Urothelium cell line (cell line): ENCODE measurements around the gene MMP26.

Experiments used
- DNase-seq: peaks from one replicate; pipeline ENCODE4 v3.0.0; 2011; ENCODE audit warnings: low spot score, mixed read lengths
- FAIRE-seq: peaks from 2 replicates; lab custom pipeline; 2011; peaks lifted over from hg19 to GRCh38; lab: Jason Lieb, UNC

Gene MMP26

GRCh38 chr11:4704054-4704789 is at the start of gene MMP26:
Gene MMP26, plus strand, starts transcription at chr11:4704784.
- DNase-seq (no peak), FAIRE-seq (no peak)

GRCh38 chr11:4658629-4659445 is 45.7 kb upstream of the MMP26 start:
- DNase-seq = no peak
- no peak for FAIRE-seq

GRCh38 chr11:4662876-4663275 is 41.7 kb upstream of the MMP26 start:
- FAIRE-seq (no peak), DNase-seq (no peak)

- no peak for DNase-seq
- FAIRE-seq = no peak
Measured at GRCh38 chr11:4664183-4664582, 40.4 kb upstream of the MMP26 start.

DNA sequence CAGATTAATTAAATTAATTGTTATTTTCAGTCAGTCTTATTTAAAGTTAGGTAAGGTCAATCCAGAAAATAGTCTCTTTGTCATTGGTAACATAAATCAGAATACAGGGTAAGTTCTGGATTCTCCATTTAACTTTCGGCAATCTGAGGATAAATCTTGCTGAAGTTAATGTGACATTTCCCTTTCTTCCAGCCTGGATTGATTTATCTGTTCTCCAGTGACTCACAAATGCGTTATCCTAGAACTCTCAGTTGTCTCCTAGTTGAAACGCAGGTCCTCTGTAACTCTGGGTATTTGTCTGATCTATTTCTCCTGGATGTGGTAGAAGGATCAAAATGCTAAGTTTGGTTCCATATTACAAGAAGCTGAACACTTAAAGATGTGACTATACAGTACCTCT is 39.8 kb upstream of the MMP26 start:
- no peak for FAIRE-seq
- DNase-seq = no peak

DNA sequence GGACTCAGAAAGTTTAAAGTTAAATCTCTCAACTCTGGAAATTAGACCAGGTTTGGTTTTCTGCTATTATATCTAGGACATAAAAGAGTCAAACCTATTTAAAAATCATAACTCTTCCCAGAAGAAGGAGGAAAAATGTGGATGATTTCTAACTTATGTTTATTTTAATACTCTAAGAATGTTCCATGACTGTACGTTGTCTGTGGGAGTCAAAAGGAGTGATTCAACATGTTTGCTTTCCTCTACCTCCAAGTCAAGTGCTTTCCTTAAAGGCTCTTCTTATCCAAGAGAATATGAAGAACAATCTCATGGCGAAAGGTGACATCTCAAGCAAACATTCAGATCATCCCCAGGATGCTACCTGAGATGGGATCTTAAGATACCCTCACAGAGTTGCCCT is 39.2 kb upstream of the MMP26 start:
- FAIRE-seq (no peak), DNase-seq (no peak)

DNA sequence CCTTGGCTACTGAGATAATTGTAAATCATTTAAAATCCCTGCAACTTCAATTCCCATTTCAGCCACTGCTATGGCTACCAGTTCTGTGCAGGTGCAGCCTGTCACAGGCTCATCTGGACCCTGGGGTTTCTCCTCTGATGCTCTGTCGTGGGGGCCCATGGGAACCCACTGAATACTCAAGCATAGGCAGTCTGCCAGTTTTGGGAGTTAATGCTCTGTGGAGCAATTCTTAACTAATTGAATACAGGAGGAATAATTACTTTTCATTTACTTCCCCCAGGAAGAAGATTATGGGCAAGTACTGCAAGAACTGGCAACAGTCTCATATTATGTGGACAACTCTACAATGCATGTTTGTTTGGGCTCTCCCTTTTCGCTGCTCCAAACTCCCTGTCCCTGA is 32.8 kb upstream of the MMP26 start:
- FAIRE-seq (no peak), DNase-seq (no peak)

DNA sequence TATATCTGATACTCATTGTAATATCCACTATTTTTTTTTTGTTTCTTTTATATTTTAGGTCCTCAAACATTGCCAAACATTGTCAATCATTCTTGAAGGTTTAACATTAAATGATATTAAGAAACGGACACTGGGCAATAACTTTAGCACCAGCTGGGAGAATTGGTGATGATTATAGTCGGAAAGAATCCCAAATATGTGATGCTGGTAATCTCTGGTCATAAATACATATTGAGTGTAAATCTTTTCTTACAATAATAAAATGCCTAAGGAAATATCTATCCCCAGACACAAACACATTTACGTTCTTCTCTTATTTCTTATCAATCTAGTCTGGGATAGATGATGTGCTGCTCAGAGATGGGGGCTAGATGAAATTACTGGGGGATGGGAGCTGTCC is 32.1 kb upstream of the MMP26 start:
- DNase-seq (peak; percentile 30), FAIRE-seq (no peak)

DNA sequence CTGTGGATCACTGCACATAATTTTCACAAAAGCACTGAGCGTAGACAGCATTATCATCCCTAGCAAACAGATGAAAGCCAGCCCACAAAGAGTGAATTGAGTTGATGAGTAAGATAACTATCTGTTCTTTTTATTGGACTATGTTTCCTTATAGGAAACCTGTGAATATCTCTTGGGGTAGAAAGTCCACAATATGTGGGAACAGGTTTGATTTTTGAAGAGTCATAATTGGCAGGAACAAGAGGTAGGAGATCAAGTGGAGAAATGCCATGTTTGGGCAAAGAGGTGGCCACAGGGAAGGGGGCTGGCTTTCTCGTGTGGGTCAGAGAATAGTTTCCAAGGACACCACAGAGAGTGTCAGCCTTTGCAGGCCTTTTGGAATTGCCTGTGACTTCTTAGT is 30.8 kb upstream of the MMP26 start:
- DNase-seq (no peak), FAIRE-seq (no peak)

GRCh38 chr11:4677948-4678347 is 26.6 kb upstream of the MMP26 start:
- FAIRE-seq (no peak), DNase-seq (no peak)

DNA sequence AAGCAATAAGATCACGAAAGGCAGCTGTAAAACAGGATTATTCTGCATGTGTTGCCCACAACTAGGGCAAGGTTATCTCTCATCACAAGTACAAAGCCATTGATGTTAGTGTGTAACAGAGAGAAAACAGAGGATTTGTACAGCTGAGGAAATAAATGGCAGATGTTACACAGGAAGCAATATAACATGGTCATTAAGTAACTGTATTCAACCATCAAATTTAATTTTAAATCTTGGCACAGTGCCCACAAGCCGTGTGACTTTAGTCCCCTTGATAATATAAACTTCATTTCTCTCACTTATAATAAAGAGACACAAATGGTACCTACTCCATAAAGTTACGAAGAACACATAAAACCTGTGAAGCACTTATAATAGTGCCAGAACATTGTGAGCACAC is 24.2 kb upstream of the MMP26 start:
- no peak for DNase-seq
- FAIRE-seq = peak; percentile 27

GRCh38 chr11:4682623-4683419 is 21.8 kb upstream of the MMP26 start:
- FAIRE-seq = no peak
- no peak for DNase-seq

DNA sequence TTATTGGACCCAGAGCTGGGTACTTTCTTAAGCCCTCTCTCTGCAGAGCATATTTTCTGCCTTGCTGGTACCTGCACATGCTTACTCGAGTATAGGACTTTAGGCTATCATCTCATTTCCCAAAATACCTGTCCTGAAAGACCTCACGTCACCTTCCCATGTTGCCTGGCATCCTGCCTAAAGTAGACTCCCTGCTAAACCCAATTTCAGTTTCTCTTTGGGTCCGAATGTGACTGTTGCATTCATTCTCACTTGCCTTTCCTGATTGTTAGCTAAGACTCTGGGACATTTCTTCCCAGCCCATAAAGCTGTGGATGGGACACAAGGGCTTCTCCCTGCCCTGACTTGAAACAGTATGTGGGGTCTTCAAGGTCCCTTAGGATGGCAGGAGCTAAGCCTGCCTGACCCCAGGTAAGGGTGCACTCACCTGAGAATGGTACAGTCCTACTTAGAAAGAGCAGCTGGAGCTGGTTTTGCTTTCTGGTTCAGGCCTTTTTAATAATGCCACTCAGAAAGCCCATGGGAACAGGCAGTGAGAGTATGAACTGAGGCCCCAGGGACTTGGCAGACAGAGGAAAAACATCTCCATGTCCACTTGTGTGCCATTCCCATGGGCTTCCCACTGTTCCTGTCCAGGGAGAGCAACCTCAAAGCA is 19.8 kb upstream of the MMP26 start:
- DNase-seq (no peak), FAIRE-seq (no peak)

- no peak for FAIRE-seq
Measured at GRCh38 chr11:4695442-4695841, 9.1 kb upstream of the MMP26 start.

DNA sequence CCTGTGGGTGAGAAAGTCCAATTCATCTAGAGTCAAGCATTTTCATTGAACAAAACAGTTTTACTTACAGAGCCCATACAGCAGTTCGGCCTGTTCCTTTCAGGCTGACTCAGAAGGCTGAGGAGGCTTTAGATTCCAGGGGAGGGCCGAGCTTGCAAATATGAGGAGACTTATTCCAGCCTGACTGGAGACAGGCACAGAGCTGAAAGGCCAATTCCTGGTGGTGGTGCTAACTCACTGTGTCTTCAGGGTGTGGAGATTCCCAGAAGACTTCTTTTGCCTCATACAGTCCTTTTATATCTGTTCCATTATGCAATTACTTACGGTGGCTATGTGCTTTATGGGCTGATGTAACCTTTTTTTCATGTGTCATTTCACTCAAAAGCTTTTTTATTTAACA is 7.0 kb upstream of the MMP26 start, which contains the start of gene OR51E2:
Gene OR51E2, minus strand, starts transcription at position 269 of the 400 bp plus-strand sequence. CDS start 15,142 bp downstream, outside the sequence.
- DNase-seq = peak; percentile 12
- no peak for FAIRE-seq

More at GRCh38 chr11:4695442-4695841, 9.1 kb upstream of the MMP26 start:
- no peak for DNase-seq

- DNase-seq (no peak), FAIRE-seq (no peak)
Measured at GRCh38 chr11:4699697-4700435, 4.7 kb upstream of the MMP26 start.

DNA sequence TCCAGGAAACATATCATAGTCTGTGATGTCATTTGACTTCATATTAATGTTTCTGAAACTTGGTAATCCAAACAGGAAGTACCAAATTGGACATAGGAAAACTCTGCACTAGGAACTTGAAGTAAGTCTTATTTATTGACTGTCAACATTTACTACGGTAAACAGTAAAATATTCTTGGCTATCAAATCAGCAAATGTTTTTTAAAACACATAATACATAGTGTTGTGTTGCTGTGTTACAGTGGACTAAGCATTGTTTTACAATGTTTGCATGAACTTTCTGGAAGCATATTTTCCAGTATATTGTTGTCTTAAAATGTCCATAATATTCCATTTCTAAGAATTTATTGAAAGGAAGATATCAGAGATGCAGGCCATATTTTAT is 4.2 kb upstream of the MMP26 start:
- no peak for DNase-seq
- FAIRE-seq = no peak

GRCh38 chr11:4704790-4705334 is 278 bp downstream of the MMP26 start:
- DNase-seq (no peak), FAIRE-seq (no peak)

GRCh38 chr11:4713241-4713640 is 8.7 kb downstream of the MMP26 start:
- DNase-seq (no peak), FAIRE-seq (no peak)

DNA sequence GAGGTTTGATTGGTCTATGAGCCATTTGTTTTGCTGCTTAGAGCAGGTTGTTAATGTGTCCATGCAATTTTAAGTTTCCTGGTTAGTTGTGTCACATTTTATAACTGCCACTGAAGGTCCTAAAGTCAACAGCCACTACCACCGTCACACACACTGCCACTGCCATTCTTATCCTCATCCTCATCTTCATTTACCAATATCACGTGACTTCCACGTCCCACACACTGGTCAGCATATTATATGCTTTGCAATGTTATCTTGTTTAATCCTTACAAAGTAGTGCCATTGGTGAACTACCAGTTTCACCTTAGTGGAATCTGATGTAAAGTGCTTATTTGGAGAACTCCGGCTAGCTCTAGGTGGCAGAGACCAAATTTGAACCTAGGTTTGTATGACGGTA is 9.7 kb downstream of the MMP26 start:
- FAIRE-seq (no peak), DNase-seq (no peak)
